GM18507 (cell line): Measurements from ENCODE around the gene SSR4.

Experiments used
- DNase-seq: peaks from one replicate; pipeline ENCODE4 v3.0.0; 2011; ENCODE audit warnings: low read depth; ENCODE audit not compliant: insufficient read length; ENCODE audit errors: extremely low spot score
- FAIRE-seq: peaks from 2 replicates; lab custom pipeline; 2011; peaks lifted over from hg19 to GRCh38; lab: Jason Lieb, UNC

Gene SSR4

DNA sequence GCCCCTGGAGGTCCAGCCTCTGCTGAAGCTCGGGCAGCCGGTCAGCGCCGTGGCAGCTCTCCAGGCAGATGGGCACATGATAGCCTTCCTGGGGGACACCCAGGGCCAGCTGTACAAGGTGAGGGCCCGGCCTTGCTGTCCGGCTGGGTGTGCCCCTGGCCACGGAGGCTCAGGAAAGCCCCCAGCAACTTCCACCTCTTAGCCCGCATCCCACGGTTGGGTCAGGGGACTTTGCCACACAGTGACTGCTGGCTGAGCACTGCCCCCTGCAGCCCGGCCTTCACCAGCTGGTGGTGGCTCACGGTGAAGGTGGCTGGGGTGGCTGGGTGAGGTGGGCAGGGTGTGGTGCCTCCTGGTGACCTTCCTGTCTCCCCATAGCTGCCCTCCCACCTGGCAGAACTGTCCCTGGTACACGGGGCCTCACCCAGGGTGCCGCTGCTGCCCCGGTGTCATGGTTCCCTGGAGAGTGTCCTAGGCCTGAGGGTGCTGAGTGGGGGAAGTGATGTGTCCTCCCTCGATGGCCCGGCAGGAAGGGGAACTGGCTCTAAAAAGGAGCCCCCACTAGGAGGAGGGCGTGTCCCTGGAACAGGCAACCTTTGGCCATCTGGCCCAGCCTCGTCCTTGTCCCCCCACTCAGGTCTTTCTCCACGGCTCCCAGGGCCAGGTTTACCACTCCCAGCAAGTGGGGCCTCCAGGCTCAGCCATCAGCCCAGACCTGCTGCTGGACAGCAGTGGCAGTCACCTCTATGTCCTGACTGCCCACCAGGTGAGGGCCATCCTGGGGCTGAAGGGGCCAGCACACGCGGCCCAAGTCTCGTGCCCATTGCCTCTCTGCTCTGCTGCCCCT lies 25.9 kb upstream of the SSR4 start:
- DNase-seq = no peak
- no peak for FAIRE-seq

DNA sequence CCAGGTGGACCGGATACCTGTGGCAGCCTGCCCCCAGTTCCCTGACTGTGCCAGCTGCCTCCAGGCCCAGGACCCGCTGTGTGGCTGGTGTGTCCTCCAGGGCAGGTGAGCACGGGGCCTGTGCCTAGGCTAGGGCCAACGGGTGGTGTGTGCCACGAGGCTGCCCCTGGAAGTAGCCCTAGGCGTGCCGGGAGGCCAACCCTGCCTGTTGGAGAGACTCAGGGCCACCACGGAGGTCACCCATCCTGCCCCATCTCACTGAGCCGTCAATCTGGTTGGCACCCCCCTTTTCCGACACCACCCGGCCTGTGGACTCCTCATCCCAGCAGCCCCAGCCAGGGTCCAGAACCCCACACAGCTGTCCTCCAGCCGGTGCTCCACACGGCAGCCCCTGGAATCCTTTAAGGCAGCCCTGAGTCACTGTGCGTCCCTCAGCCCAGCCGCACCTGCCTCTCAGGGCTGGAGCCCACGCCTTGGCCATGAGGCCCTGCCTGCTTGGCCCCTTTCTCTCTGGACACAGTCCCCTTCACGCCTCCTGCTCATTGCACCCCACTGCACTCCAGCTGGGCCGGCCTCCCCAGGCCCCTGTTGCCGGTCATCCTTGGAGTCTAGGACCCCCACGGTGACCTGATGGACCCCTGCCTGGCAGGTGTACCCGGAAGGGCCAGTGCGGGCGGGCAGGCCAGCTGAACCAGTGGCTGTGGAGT lies 25.2 kb upstream of the SSR4 start:
- no peak for DNase-seq
- FAIRE-seq = no peak

DNA sequence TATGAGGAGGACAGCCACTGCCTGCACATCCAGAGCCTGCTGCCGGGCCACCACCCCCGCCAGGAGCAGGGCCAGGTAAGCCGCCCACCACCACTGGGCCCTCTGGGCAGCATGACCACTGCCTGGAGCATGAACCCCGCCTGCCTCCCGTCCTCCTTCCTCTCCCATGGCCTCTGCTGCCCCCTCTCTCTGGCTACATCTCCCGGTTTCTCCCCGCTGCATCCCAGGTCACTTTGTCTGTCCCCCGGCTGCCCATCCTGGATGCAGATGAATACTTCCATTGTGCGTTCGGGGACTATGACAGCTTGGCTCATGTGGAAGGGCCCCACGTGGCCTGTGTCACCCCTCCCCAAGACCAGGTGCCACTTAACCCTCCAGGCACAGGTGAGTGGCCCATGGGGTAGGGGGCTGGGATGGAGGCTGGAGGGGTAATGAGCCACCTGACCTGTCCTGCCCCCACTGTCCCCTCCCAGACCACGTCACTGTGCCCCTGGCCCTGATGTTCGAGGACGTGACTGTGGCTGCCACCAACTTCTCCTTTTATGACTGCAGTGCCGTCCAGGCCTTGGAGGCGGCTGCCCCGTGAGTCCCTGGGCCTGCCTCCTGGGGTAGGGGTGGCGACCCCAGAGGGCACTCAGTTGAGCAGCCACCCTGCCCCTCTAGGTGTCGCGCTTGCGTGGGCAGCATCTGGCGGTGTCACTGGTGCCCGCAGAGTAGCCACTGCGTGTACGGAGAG lies 24.4 kb upstream of the SSR4 start:
- DNase-seq = no peak
- no peak for FAIRE-seq

DNA sequence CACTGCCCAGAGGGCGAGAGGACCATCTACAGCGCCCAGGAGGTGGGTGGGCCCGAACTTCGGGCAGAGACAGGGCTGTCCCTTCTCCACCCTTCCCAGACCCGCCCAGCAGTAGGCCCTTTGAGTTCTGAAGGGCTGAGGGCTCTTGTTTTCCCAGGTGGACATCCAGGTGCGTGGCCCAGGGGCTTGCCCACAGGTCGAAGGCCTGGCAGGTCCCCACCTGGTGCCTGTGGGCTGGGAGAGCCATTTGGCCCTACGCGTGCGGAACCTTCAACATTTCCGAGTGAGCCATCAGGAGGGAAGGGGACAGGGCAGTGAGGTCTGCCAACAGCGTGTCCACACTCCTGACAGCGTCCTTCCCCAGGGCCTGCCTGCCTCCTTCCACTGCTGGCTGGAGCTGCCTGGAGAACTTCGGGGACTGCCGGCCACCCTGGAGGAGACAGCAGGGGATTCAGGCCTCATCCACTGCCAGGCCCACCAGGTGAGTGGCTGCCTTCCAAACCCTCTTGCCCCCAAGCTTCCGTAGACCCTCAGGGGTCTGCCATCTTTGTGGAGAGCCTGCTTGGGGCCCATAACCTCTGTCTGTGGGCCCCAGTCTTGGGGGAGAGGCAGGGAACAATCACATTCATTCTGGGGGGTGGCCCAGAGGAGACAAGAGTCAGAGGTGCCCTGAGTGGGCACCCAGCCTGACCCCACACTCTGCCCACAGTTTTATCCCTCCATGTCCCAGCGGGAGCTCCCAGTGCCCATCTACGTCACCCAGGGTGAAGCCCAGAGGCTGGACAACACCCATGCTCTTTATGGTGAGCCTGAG lies 23.7 kb upstream of the SSR4 start:
- no peak for FAIRE-seq
- DNase-seq = no peak

DNA sequence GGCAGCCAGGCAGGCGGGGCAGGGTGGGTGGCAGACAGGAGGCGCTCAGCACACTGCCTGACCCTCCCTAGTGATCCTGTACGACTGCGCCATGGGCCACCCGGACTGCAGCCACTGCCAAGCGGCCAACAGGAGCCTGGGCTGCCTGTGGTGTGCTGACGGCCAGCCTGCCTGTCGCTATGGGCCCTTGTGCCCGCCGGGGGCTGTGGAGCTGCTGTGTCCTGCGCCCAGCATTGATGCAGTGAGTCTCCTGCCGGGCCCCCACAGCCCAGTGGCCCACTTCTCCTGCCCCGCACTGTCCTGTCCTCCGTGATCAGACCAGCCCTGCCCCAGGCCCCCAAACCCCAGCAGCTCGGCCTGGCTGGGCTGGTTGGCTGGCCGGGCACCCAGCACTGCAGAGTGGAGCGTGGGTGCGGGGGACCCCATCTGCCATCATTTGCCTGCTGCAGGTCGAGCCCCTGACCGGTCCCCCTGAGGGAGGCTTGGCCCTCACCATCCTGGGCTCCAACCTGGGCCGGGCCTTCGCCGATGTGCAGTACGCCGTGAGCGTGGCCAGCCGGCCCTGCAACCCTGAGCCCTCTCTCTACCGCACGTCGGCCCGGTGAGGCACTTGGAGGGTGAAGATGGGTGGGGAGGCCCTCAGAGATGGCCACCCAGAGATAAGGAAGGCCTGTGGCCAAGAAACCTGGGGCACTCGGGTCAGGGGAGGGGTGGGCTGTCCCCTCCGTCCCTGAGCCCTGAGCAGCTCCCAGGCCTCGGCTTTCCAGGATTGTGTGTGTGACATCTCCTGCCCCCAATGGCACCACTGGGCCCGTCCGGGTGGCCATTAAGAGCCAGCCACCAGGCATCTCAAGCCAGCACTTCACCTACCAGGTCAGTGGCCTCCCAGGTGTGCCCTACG lies 22.8 kb upstream of the SSR4 start:
- no peak for FAIRE-seq

DNA sequence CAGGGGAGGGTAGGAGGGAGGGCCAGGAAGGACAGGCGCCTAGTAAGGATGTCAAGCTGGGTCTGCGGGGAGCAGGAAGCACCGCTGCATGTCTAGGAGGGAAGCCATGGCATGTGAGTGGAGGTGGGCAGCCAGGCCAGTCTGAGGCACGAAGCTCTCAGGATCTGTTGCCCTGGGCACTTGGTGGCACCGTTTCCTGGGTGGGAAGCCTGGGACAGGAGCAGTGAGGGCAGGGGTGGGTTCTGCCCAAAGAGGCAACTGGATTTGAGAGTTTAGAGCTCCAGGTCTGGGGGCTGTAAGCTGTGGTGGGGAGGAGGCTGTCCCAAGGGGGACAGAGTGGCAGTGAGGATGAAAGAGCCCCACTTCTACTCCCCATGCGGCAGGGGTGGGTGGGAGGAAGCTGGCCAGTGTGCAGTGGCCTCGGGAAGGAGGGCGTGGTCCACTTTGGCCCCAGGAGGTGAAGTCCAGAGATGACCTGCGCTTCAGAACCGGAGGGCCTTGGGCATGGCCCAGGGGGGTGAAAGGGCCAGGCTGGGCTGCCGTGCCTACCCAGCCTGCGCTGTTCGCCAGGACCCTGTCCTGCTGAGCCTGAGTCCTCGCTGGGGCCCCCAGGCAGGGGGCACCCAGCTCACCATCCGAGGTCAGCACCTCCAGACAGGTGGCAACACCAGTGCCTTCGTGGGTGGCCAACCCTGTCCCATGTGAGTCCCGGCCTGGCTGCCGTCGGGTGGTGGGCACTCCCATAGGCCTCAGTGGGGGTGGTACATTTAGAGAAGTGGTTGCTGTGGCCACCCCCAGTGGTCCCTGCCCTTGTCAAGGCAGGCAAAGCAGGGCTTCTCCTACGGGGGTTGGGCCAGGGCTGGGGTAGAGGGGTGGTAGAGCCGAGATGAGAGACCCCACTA lies 21.9 kb upstream of the SSR4 start:
- DNase-seq (no peak), FAIRE-seq (no peak)

More for the DNA sequence above, 22.8 kb upstream of the SSR4 start:
- no peak for DNase-seq

DNA sequence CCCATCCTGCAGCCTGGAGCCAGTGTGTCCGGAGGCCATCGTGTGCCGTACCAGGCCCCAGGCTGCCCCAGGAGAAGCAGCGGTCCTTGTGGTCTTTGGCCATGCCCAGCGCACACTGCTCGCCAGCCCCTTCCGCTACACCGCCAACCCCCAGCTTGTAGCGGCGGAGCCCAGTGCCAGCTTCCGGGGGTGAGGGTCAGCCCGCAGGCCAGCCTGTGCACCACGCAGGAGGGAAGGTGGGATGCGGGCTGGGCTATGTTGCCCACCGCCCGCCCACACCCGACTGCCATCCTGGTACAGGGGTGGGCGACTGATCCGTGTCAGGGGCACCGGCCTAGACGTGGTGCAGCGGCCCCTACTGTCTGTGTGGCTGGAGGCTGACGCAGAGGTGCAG lies 21.3 kb upstream of the SSR4 start:
- FAIRE-seq (no peak), DNase-seq (no peak)

DNA sequence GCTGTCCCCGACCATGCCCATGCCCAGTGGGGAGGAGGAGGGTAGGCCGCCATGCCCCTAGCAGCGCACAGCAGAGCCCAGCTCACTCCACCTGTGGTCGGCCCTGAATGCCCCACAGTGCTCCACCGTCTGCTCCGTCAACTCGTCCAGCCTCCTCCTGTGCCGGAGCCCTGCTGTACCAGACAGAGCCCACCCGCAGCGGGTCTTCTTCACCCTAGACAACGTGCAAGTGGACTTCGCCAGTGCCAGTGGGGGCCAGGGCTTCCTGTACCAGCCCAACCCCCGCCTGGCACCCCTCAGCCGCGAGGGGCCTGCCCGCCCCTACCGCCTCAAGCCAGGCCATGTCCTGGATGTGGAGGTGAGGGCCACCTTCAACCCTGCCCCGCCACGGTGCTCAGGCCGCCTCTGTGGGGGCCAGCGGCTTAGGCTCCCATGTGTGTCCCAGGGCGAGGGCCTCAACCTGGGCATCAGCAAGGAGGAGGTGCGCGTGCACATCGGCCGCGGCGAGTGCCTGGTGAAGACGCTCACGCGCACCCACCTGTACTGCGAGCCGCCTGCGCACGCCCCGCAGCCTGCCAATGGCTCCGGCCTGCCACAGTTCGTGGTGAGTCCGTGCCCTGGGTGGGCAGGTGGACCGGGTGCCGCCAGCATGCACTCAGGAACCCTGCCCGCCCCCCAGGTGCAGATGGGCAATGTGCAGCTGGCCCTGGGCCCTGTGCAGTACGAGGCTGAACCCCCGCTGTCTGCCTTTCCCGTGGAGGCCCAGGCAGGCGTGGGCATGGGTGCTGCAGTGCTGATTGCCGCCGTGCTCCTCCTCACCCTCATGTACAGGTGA lies 20.5 kb upstream of the SSR4 start:
- FAIRE-seq = no peak
- no peak for DNase-seq

DNA sequence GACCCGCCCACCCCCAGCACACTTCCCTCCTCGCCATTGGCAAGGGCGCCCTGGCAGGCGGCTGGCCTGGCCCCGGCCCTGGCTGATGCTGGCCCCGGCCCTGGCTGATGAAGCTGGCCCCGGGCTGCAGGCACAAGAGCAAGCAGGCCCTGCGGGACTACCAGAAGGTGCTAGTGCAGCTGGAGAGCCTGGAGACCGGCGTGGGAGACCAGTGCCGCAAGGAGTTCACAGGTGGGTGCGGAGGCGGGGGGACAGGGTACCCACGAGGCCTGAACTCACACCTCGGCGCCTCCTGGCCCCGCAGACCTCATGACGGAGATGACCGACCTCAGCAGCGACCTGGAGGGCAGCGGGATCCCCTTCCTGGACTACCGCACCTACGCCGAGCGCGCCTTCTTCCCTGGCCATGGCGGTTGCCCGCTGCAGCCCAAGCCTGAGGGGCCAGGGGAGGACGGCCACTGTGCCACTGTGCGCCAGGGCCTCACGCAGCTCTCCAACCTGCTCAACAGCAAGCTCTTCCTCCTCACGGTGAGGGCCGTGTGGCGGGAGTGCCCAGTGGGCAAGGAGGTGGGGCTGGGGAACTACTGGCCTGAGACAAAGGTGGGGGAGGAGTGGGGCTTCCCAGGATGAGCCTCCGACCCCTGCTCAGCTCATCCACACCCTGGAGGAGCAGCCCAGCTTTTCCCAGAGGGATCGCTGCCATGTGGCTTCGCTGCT lies 19.7 kb upstream of the SSR4 start:
- no peak for FAIRE-seq
- DNase-seq = no peak

DNA sequence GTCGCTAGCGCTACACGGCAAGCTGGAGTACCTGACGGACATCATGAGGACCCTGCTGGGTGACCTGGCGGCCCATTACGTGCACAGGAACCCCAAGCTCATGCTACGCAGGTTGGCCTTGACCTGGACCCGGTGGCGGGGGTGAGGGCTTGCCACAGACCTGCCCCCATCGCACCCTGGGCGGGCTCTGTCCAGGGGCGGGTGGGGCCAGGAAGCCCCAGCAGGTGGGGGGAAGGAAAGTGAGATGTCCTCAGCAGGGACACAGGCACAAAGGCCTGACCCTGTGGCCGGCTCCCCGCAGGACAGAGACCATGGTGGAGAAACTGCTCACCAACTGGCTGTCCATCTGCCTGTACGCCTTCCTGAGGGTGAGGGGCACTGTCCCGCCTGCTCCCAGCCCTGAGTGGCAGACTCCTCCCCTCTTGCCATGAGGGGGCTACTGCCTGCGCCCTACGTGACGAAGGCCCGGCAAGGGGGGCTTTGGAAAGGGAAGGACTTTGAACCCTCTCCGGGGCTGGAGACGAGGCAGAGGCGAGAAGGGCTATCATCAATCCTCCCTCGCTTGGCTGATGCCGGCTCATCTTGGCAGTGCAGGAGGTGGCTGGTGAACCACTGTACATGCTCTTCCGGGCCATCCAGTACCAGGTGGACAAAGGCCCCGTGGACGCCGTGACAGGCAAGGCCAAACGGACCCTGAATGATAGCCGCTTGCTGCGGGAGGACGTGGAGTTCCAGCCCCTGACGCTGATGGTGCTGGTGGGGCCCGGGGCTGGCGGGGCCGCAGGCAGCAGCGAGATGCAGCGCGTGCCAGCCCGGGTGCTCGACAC lies 19.0 kb upstream of the SSR4 start:
- DNase-seq = no peak
- FAIRE-seq = no peak

DNA sequence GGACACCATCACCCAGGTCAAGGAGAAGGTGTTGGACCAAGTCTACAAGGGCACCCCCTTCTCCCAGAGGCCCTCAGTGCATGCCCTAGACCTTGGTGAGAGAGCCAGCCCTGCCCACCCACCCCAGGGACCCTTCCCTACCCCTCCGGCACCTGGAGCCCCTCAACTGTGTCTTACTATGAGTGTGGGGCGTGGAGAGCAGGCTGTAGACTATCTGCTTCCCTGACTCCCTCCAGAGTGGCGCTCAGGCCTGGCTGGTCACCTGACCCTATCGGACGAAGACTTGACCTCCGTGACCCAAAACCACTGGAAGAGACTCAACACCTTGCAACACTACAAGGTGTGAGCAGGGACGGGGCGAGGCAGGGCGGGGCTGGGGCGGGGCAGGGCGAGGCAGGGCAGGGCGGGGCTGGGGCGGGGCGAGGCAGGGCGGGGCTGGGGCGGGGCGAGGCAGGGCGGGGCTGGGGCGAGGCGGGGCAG lies 18.3 kb upstream of the SSR4 start:
- DNase-seq (no peak), FAIRE-seq (no peak)

DNA sequence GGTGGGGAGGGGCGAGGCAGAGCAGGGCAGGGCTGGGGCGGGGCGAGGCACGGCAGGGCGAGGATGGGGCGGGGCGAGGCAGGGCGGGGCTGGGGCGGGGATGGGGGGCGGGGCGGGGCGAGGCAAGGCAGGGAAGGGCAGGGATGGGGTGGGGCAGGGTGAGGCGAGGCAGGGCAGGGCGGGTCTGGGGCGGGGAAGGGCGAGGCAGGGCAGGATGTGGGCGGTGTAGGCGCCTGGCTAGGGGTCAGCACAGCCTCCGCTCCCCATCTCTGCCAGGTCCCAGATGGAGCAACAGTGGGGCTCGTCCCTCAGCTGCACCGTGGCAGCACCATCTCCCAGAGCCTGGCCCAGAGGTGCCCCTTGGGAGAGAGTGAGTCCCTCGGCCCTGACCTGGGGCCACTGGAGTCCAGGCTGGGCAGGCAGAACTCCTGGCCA lies 17.8 kb upstream of the SSR4 start:
- FAIRE-seq (no peak), DNase-seq (no peak)

DNA sequence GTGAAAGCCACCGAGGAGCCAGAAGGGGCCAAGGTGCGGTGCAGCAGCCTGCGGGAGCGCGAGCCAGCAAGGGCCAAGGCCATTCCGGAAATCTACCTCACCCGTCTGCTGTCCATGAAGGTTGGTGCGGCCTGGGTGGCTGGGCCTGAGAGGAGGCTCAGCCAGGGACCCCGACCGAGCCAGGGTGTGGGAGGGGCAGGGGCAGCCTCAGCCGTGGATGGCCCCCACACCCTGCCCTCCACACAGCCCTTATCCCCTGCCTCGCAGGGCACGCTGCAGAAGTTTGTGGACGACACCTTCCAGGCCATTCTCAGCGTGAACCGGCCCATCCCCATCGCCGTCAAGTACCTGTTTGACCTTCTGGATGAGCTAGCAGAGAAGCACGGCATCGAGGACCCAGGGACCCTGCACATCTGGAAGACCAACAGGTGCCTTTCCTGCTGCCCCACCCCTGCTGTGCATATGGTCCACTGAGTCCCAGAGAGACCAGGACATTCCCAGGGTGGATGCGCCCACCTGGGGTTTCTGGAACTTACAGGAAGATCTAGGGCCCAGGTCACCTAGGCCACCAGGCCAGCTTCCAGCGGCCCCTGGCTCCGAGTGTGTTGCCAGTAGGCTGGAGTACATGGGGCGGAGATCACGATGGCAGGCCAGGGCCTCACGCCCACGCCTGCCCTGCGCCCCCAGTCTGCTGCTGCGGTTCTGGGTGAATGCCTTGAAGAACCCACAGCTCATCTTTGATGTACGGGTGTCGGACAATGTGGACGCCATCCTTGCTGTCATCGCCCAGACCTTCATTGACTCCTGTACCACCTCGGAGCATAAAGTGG lies 17.0 kb upstream of the SSR4 start:
- FAIRE-seq (no peak), DNase-seq (no peak)

DNA sequence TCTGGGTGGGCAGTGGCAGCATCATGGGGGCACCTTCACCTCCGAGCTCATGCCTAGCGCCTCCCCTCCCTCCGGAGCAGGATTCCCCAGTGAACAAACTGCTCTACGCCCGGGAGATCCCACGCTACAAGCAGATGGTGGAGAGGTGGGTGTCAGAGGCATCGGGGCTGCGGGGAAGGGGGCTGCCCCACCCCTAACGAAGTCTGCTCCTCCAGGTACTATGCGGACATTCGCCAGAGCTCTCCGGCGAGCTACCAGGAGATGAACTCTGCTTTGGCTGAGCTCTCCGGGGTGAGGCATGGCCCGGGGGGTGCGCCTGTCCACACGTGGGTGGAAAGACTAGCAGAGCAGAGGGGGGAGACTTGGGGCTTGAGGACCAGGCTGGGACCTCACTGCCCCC lies 16.3 kb upstream of the SSR4 start:
- FAIRE-seq = no peak

More for the DNA sequence above, 16.3 kb upstream of the SSR4 start:
- no peak for DNase-seq
